HG03558 (cell line): ENCODE measurements around the gene ME1.
A peak's percentile ranks its signal among the peaks of the same experiment; 100 is the strongest.
"Not testable (repeated sequence)": the region's sequence is repeated elsewhere in the genome, so short reads cannot be mapped to it uniquely, and the experiment has no call there.

ENCODE experiments used
- ATAC-seq: cut with Tn5 transposase; IDR thresholded peaks from one replicate; pipeline ENCODE4 v1.9.1; 2021; ENCODE audit warnings: moderate number of reproducible peaks; ENCODE audit not compliant: unreplicated experiment; ENCODE audit errors: extremely low read depth

ME1 gene

GRCh38 chr6:83198486-83199172, 232.2 kb downstream of the ME1 start:
- ATAC-seq = no peak

- no peak for ATAC-seq
Measured at GRCh38 chr6:83193747-83194566, 236.9 kb downstream of the ME1 start.

GRCh38 chr6:83192871-83193746, 237.7 kb downstream of the ME1 start, which contains the start of the genes PGM3 and RWDD2A:
TSS of gene PGM3 (minus strand) at chr6:83193265. CDS start at chr6:83191012, 2,253 bp downstream.
TSS of gene RWDD2A (plus strand) at chr6:83193357. CDS start at chr6:83194452, 1,095 bp downstream.
- peak; percentile 95 for ATAC-seq

GRCh38 chr6:83192456-83192855, 238.4 kb downstream of the ME1 start:
- ATAC-seq = no peak

- ATAC-seq = not testable (repeated sequence)
Measured at GRCh38 chr6:83191974-83192373, 238.9 kb downstream of the ME1 start.

- ATAC-seq = no peak
Measured at GRCh38 chr6:83190626-83191025, 240.2 kb downstream of the ME1 start.

- ATAC-seq = no peak
Measured at GRCh38 chr6:83188501-83188900, 242.3 kb downstream of the ME1 start.

GRCh38 chr6:83185096-83185495, 245.8 kb downstream of the ME1 start:
- ATAC-seq = no peak

- no peak for ATAC-seq
Measured at GRCh38 chr6:83183082-83183828, 247.6 kb downstream of the ME1 start.

GRCh38 chr6:83182114-83182513, 248.7 kb downstream of the ME1 start:
- ATAC-seq = no peak

GRCh38 chr6:83180426-83180950, 250.4 kb downstream of the ME1 start:
- no peak for ATAC-seq

GRCh38 chr6:83176246-83176645, 254.6 kb downstream of the ME1 start:
- no peak for ATAC-seq

- no peak for ATAC-seq
Measured at GRCh38 chr6:83169511-83169910, 261.3 kb downstream of the ME1 start.

GRCh38 chr6:83169106-83169505, 261.7 kb downstream of the ME1 start:
- ATAC-seq = no peak

- ATAC-seq = no peak
Measured at GRCh38 chr6:83168556-83168955, 262.3 kb downstream of the ME1 start.

GRCh38 chr6:83167726-83168278, 263.0 kb downstream of the ME1 start:
- no peak for ATAC-seq
